Cerebellar nuclear complex (tissue), 1 donor: ENCODE results near the gene IL21.
"Not testable (repeated sequence)": the region's sequence is repeated elsewhere in the genome, so short reads cannot be mapped to it uniquely, and the experiment has no call there.

Experiments
- DNase-seq, 2 experiments: peaks; one replicate each; lab custom pipeline; 2025; lab: John Stamatoyannopoulos, UW

The IL21 gene

GRCh38 chr4:122577808-122578781, 42.8 kb downstream of the IL21 start:
- no peak for DNase-seq

- DNase-seq: no peak
Measured at GRCh38 chr4:122577189-122577553, 43.7 kb downstream of the IL21 start.

GRCh38 chr4:122576261-122577188, 44.3 kb downstream of the IL21 start:
- DNase-seq: no peak

- DNase-seq: not testable (repeated sequence)
Measured at GRCh38 chr4:122574347-122574746, 46.5 kb downstream of the IL21 start.

GRCh38 chr4:122562449-122562848, 58.4 kb downstream of the IL21 start:
- no peak for DNase-seq
